ENCODE measurements around the gene AQP1. TPM values are rescaled to one million over a fixed set of nuclear protein-coding genes. Genes with fewer than 3 reads are reported as not detected.

AQP1 gene
- total RNA-seq, 3 donors from 2014 or later (not counting 1 experiment from before 2014, with no cell fraction given), result 0.50 to 1.4 TPM; not detected in 1

- Histone ChIP-seq H3K27me3 (ENCODE audit: control insufficient read depth, insufficient read depth, low read length) (no peaks in the 10 kb centered on the region), H3K4me1 (ENCODE audit: control insufficient read depth, insufficient read depth, low read length) (no peaks in the 10 kb centered on the region), H3K4me3 (ENCODE audit: low read length) (no peak overlapping the region), H3K9me3 (ENCODE audit: control insufficient read depth, insufficient read depth, low read length) (no peaks in the 10 kb centered on the region), H3K36me3 (ENCODE audit: control insufficient read depth, insufficient read depth, low read length) (no peaks in the 10 kb centered on the region), H3K27ac (ENCODE audit: low read length) (no peak overlapping the region)
- DNase-seq, result no peak
- Mint-ChIP-seq H3K27ac (no peak overlapping the region), H3K27me3 (ENCODE audit: low read depth in 2 of 2) (peaks cover 7% of the 10 kb centered on the region in 2 donors), H3K9me3 (no peaks in the 10 kb centered on the region), H3K4me1 (no peaks in the 10 kb centered on the region), H3K4me3 (no peak overlapping the region), H3K36me3 (no peaks in the 10 kb centered on the region)
- intact Hi-C loops (cut with micrococcal nuclease), result no loop called here
- WGBS (ENCODE audit: insufficient coverage), result 87% methylated on average over 9 of the region's 9 CpGs
- no peak for TF ChIP-seq CTCF (IDR thresholded peaks at IDR 0.05)
- no peak for ATAC-seq
Observed at GRCh38 chr7:30965883-30966282, 54.2 kb downstream of the AQP1 start.

GRCh38 chr7:30968294-30968693 lies 56.6 kb downstream of the AQP1 start:
- H3K36me3 Mint-ChIP-seq, result no peaks in the 10 kb centered on the region
- 0% methylated on average over 2 of the region's 2 CpGs for WGBS (ENCODE audit: insufficient coverage)
- no peaks in the 10 kb centered on the region for H3K36me3 ChIP-seq (ENCODE audit: control insufficient read depth, insufficient read depth, low read length)
- DNase-seq (no peak), ATAC-seq (no peak)
- no peaks in the 10 kb centered on the region for H3K9me3 Mint-ChIP-seq
- no peaks in the 10 kb centered on the region for H3K4me1 Mint-ChIP-seq
- H3K4me3 ChIP-seq (ENCODE audit: low read length), result no peak overlapping the region
- no peak overlapping the region for H3K4me3 Mint-ChIP-seq
- no peak overlapping the region for H3K27ac Mint-ChIP-seq
- TF ChIP-seq CTCF (IDR thresholded peaks at IDR 0.05), result no peak
- H3K9me3 ChIP-seq (ENCODE audit: control insufficient read depth, insufficient read depth, low read length), result no peaks in the 10 kb centered on the region
- peaks cover 7 to 19% of the 10 kb centered on the region in 2 donors for H3K27me3 Mint-ChIP-seq (ENCODE audit: low read depth in 2 of 2)
- no peaks in the 10 kb centered on the region for H3K4me1 ChIP-seq (ENCODE audit: control insufficient read depth, insufficient read depth, low read length)
- intact Hi-C loops (cut with micrococcal nuclease), result no loop called here
- H3K27ac ChIP-seq (ENCODE audit: low read length), result no peak overlapping the region
- no peaks in the 10 kb centered on the region for H3K27me3 ChIP-seq (ENCODE audit: control insufficient read depth, insufficient read depth, low read length)

- no peak overlapping the region for H3K4me3 ChIP-seq (ENCODE audit: low read length)
- no peak overlapping the region for H3K4me3 Mint-ChIP-seq
- H3K27me3 Mint-ChIP-seq (ENCODE audit: low read depth in 2 of 2), result peaks cover 7 to 17% of the 10 kb centered on the region in 2 donors
Observed at GRCh38 chr7:30968747-30969603, 57.3 kb downstream of the AQP1 start.

More at GRCh38 chr7:30968747-30969603, 57.3 kb downstream of the AQP1 start:
- Histone ChIP-seq H3K36me3 (ENCODE audit: control insufficient read depth, insufficient read depth, low read length) (no peaks in the 10 kb centered on the region), H3K4me1 (ENCODE audit: control insufficient read depth, insufficient read depth, low read length) (no peaks in the 10 kb centered on the region), H3K27ac (ENCODE audit: low read length) (no peak overlapping the region), H3K9me3 (ENCODE audit: control insufficient read depth, insufficient read depth, low read length) (no peaks in the 10 kb centered on the region), H3K27me3 (ENCODE audit: control insufficient read depth, insufficient read depth, low read length) (no peaks in the 10 kb centered on the region)
- TF ChIP-seq CTCF (IDR thresholded peaks at IDR 0.05), result no peak
- Mint-ChIP-seq H3K36me3 (no peaks in the 10 kb centered on the region), H3K4me1 (no peaks in the 10 kb centered on the region), H3K9me3 (no peaks in the 10 kb centered on the region), H3K27ac (no peak overlapping the region)
- DNase-seq, result no peak
- ATAC-seq, result no peak
- intact Hi-C loops (cut with micrococcal nuclease), result no loop called here
- 72% methylated on average over 7 of the region's 7 CpGs for WGBS (ENCODE audit: insufficient coverage)
